HG03571 (cell line): ENCODE results near the gene PEF1.
"Not testable (repeated sequence)": the region's sequence is repeated elsewhere in the genome, so short reads cannot be mapped to it uniquely, and the experiment has no call there.

Experiments
- ATAC-seq: cut with Tn5 transposase; IDR thresholded peaks from one replicate; pipeline ENCODE4 v1.9.1; 2021; ENCODE audit not compliant: unreplicated experiment

PEF1 gene

DNA sequence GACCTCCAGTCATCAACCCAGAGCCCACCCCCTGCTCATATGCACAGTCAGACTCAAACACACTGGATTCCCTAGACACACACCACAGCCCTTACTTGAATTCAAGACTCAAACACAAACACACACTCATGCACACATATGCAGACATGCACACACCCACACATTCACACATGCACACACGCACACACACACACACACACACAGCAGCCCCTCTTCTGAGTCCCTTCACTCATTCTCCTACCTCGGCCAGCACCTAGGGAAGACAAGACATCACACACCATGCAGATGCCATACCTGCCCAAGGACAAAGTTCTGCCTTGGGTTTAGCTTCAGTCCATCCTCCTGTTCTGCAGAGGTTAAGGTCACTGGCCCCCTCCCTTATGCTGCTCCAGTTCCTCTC lies 28.7 kb downstream of the PEF1 start:
- ATAC-seq, result no peak

DNA sequence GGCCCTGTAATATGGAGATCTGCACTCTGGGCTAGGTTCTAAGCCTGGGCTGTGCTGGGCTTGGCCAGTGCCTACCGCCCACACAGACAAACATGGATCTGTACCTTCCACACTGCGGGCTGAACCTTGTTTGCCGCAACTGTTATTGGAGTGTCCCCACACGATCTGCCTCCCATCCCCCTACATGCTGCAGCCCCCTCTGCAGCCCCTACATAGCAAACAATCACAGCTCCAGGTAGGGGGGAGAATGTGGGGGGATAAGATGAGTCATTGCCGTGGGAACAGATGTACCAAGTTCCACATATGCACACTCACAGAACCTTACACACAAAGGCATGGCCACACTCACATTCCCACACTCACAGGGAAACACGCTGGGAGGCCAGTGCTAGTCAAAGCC lies 29.3 kb downstream of the PEF1 start:
- ATAC-seq, result no peak

DNA sequence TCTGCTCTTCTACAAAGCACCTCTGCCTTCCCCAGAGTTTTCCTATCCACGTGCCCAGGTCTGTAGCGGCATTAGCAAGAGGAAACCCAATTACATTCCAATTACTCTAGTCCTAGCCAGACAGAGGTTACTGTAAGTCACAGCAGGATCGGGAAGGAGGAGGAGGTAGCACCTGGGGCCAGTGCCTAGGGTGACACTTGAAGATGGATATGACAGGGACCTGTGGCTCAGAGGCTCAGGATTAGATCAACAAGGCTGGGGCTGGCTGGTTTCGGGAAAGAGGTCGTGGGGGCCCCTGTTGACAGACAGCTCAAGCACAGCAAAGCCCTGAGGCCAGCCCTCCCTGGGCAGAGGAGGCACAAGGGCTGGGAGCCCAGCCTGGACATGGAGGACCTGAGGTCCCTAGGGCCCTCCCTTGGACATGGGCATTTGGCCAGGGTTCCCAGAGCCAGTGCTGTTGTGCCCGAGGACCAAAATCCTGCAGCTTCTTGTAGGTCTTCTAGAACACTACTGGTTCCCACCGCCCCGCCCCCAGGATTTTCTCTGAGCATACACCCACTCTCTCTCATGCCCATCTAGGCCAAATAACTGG lies 30.2 kb downstream of the PEF1 start:
- ATAC-seq, result no peak

DNA sequence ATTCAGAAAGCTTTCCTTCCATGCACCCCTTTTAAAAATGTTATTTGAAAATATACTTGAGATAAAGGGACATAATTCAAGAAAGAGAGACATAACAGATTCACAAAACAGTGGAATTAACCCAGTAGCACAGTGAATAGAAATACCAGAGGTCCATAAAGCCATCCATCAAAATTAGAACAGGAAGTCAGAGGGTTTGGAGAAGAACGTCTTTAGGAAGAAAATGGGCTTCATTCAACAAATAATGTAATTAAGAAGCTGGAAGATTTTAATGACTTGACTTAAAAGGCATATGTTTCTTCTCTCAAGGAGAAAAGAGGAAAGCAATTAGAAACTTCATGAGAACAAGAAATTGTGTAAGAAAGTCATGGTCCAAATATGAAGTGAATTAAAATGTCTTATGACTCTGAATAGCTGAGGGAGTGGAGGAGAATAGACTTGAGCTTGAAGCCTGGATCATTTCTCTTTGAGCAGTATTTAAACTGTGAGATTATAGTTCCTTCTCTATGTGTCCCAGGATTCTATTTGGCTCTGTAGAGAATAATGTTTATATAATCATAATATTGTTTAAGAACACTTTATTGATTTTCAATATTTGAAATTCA lies 35.1 kb downstream of the PEF1 start:
- ATAC-seq, result no peak

DNA sequence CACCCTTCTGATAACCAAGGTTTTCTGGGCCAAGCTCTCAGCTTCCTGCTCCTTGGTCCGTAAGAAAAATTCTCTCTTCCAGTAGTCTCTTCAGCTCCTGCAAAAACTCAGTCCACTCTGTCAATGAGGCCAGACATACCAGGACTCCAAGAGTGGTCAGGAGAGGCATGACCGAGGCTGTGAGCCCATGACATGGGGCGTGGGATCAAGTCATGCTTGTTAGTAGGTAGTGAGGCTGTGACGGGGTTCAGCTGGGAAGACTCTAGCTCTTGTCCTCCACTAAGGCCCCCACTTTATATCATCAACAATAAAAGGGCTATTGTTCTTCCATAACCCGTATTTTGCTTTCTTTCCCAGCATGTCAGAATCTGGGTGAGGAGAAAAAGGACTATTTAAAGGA lies 37.3 kb downstream of the PEF1 start:
- ATAC-seq, result no peak

DNA sequence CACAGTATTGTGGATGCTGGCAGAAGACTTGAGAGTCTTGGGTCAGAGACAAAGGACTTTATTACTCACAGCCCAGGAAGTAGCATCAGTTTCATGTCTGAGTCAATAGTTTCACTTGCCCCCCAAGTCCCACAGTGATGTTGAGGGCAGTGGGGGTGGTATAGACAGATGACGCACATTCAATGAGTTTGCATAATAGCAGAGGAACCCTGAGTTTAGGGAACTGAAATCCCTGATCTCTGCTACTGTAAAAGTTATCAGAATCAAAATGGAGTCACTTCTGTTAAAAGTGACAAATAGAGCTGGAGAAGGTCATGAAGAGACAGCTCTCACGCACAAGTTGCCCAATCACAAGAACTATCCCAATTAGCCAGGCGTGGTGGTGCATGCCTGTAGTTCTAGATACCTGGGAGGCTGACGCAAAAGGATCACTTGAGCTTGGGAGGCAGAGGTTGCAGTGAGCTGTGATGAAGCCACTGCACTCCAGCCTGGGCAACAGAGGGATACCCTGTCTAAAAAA lies 38.7 kb downstream of the PEF1 start:
- peak; percentile 93 for ATAC-seq

DNA sequence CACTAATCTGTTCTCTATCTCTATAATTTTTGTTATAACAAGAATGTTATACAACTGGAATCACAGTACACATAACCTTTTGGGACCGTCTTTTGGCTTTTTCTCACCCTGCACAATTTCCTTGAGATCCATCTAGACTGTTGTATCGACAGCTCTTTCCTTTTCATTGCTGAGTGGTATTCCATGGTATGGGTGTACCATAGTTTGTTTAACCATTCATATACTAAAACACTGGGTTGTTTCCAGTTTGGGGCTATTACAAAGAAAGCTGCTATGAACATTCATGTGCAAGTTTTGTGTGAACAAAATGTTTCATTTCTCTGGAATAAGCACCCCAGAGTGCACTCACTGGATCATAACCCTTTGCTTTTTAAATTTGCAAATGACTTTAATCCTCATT lies 42.6 kb downstream of the PEF1 start:
- no peak for ATAC-seq

DNA sequence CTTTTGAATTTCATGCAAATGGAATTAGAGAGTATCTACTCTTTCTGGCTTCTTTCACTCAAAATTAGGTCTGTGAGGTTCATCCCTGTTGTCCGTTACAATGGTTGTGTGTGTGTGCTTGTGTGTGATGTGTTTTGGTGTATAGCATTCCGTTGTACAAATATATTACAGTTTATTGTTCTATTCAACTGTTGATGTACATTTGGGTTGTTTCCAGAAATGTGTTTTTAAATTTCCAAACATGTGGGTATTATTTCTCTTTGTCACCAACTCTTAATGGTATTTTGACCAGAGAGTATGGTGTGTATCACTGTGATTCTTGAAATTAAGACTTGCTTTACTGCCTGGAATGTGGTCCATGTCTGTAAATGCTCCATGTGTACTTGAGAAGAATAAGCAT lies 44.0 kb downstream of the PEF1 start:
- ATAC-seq, result no peak

DNA sequence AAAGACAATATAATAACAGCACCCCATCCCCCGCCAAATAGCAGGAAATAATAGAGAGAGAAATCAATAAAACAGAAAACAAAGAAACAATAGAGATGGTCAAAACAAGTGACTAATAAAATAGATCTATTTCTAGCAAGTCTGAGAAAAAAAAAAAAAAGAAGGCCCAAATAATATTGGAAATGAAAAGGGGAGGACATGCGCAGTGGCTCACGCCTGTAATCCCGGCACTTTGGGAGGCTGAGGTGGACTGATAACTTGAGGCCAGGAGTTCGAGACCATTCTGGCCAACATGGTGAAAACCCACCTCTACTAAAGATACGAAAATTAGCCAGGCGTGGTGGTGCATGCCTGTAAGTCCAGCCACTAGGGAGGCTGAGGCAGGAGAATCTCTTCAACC lies 45.7 kb downstream of the PEF1 start:
- no peak for ATAC-seq

DNA sequence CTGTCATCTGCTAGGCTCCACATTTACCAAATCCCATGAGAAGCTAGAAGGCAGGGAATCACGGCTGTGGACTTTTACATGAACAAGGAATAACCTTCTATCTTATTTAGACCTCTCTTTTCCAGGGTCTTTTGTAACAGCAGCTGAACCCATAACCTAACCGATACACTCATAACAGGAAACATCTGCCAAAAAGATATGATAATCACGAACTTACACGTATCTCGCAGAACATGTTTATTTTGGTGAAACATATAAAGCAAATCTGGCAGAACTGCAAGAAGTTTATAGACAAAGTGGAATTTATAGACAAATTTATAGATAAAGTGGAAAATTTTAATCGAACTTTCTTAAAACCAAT lies 48.0 kb downstream of the PEF1 start:
- no peak for ATAC-seq

DNA sequence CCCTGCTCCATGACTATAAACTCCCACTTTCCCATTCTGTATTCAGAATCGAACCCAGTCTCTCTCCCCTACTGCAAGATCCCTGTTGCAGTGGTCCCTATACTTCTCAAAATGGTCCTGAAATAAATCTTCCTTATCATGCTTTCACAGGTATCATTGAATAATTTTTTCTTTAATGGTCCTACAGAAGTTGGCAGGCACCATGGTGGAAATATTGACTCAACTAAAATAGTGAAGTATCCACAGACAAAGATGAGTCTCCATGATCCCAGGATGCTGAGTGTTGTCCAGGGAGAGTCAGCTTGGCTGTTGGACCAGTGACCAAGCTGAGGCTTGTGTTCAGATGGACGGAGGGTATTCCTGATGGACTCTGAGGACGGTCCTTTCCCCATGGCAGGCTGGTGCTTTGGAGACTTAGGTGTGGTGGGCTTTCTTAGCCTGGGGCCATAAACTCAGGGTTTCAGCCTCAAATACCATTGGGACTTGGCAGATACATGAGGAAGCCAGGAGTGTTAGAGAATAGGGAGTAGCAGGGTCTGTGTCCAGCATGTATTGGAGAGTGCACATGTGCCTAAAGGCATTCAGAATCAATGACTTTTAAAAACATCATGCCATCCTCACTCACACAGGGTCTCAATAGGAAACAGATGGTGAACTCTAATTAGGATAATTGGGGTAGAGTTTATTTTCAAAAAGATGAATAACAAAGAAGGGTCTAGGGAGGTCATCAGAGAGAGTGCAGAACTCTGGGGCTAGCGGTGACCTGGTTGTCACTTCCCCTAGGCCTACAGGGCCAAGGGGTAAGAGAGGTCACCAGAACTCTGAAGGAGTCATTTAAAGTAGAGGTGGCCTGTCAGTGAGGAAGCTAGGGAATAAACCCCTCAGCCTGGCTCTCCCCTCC lies 48.6 kb downstream of the PEF1 start:
- no peak for ATAC-seq

DNA sequence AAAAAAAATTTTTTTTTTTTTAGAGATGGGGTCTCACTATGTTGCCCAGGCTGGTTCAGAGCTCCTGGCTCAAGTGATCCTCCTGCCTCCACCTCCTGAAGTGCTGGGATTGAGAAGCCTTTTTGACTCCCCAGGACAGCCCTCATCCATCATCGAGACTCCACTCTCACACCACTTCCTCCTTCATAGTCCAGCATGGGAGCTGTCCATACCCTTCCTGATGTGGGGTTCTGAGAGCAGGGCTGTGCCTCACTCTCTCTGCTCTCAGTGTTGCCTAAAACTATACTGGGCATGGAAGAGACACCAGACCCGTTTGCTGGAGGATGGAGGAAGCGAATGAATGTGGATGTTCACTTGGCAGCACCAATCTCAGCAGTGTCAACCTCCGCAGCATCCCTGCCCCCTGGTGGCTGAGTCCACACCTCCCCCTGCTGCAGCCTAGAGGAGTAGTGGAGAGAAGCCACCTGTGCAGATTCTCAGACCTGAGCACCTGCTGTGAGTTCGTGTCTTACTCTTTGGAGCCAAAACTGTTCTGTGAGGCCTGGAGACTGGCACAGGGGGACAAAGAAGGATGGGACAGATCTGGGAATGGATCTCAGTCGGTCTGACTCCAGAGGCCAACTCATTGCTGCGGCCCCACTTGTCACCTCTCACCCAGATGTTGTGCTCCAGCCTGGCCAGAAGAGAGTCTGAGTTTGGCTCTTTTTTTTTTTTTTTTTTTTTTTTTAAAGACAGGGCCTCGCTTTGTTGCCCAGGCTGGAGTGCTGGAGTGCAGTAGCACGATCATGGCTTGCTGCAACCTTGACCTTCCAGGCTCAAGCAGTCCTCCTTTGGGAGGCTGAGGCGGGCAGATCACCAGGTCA lies 50.7 kb downstream of the PEF1 start:
- ATAC-seq, result no peak

DNA sequence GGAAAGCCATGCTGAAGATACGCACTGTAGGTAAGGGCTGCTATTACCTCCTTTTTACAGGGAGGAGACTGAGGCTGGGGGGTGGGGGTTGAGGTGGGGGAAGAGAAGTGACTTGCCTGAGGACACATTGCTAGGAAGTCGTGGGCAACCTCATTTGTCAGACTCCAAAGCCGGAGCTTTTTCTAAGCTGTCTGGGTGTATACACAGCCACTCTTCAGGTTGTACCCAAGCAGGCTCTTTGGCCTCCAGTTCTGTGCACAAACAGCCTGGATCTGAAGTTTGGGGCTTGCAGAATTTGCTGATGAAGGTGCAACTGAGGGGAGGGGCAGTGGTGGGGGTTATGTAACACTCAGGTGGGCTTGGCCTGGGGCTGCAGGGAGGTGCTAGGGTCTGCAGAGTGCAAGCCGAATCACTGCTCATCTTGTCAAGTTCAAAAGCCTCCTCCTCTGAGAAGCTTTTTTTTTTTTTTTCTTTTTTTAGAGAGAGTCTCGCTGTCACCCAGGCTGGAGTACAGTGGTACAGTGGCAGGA lies 51.5 kb downstream of the PEF1 start:
- ATAC-seq, result no peak

DNA sequence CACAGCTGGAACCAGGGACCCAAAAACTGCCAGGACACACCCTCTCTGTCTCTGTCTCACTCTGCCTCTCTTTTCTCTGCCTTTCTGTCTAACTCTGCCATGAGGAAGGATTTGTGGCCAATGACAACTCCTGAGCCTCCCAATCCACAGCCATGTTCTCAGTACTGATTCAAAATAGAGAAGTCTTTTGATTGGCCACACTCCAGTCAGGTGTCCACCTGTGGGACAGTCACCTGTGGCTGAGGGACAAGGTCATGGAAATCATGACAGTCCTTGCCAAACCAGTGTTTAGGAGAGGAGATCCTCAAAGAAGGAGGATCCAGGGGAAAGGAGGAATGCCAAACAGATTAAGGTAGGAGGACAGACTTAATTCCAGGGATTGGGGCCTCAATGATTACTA lies 52.5 kb downstream of the PEF1 start:
- no peak for ATAC-seq

DNA sequence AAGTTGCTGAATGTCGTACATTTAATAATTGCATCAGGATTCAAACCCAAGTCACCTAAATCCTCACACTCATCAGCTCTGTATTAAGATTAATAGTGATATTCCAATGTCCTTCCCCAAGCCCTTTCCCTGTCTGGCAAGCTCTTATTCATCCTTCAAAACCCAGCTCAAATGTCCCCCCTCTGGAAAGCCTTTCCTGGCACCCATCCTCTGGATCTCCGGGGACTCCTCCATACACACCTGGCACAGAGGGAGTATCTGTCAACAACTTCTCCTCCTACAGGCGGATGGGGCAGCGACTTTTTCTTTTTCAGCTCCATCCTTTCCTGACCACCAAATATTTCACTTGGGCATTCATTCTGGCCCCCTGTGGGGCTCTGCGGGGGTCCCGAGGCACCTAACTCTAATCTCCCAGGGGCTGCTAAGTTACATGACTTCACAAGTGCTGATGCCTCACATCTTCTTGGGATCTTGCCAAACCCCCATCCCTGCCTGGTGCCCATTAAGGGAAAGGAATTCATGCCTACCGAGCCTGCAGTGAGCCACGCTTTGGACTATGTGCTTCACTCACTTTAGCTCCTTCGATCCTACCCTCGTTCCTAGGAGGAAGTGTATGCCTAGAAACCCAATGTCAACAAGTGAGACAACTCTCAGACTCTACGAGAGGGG lies 53.1 kb downstream of the PEF1 start:
- no peak for ATAC-seq

DNA sequence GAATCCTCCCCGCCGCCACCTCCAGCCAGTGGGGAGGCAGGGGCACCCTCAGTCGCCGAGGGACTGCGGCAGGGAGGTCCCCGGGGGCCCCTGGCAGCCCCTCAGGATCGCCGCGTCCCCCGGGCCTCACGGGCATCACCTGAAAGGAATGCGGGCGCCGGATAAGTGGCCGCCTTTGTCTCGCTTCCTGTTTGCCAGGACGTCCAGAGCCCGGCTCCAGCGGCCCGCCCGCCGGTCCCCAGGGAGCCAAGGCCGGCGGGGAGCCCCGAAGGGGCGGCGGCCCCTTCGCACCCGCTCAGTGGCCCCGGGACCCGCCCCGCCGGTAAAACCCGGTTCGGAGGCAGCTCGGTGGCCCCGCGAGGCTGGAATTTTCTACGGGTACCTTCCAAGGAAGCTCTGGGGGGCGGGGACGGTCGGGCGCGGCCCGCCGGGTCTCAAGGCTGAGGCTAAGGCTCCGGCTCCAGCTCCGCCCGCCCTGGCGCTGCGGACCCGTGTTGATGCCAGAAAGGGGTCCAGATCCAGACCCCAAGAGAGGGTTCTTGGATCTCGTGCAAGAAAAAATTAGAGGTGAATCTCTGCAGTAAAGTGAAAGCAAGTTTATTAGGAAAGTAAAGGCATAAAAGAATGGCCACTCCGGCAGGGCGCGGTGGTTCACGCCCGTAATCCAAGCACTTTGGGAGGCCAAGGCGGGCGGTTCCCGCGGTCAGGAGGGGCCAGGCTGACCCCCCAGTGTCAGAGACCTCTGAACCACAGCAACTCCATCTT lies 55.7 kb downstream of the PEF1 start:
- no peak for ATAC-seq

DNA sequence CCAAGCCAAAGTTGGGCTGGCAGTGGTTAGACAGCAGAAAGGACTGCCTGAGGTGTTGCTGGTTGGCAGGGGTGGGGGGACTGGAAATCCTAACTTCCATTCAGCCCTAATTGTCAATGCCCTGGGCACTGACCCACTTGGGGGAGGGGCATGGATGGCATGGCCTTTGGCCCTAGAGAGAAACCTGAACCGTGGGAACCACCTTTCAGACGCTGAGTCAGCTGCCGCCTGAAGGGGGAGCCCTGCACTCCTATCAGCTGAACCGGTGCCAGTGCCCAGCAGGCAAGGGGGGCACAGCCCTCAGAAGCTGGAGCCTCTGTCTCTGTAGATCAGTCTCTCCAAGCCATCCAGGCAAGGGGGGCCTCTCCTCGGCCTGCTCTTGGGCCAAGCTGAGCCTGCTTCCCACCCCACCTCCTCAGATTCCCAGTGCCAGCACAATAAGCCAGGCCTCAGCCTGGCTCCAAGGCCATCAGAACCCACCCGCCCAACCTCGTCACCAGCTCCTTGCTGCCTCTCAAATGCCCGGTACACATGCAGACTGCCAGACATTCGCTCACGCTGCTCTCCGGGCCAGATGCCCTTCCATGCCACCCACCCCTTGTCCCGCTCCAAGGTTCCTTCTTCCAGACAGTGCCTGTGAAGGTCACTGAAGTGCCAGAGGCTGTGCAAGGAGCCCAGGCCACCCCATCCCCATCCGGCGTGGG lies 56.8 kb downstream of the PEF1 start:
- ATAC-seq, result no peak

DNA sequence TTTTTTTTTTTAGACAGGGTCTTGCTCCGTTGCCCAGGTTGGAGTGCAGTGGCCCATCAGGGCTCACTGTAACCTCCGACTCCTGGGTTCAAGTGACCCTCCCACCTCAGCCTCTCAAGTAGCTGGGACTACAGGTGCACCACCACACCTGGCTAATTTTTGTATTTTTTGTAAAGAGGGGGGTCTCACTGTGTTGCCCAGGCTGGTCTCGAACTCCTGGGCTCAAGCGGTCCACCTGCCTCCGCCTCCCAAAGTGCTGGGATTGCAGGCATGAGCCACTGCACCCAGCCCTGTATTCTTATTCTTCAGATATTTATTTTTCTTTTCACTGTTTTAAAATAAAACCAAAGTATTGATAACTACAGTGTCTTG lies 57.4 kb downstream of the PEF1 start:
- ATAC-seq, result not testable (repeated sequence)
